Eye (tissue), 1 donor: ENCODE measurements around the gene PKHD1.

Experiments
- DNase-seq: peaks from one replicate; pipeline ENCODE4 v3.0.0-alpha.2; 2015

The PKHD1 gene

DNA sequence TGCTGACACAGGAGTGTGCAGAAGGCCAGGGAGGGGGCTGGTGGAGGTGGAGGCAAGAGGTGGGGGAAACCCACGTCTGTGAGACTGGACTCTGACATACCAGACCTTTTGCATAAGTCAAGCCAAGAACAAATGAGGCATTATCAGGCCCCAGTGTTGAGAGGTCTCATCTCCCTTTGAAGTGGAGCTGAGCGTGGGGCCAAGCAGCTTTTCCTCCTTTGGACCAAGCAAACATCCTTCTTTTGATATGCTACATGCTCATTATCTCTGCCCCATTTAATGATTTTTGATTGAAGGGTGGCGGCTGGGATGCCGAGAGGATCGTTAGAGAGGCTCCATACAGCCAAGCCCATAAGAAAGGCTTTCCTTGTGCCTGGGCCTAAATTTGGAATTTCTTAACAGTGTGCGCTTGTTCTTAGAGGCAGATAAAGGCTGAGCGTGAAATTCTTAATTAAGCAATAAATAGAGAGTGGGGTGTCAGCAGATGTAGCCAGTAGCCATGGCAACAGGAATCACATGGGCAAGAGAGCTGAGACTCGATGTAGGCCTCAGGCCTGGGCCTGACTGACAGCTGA, 244.5 kb downstream of the PKHD1 start:
- no peak for DNase-seq

DNA sequence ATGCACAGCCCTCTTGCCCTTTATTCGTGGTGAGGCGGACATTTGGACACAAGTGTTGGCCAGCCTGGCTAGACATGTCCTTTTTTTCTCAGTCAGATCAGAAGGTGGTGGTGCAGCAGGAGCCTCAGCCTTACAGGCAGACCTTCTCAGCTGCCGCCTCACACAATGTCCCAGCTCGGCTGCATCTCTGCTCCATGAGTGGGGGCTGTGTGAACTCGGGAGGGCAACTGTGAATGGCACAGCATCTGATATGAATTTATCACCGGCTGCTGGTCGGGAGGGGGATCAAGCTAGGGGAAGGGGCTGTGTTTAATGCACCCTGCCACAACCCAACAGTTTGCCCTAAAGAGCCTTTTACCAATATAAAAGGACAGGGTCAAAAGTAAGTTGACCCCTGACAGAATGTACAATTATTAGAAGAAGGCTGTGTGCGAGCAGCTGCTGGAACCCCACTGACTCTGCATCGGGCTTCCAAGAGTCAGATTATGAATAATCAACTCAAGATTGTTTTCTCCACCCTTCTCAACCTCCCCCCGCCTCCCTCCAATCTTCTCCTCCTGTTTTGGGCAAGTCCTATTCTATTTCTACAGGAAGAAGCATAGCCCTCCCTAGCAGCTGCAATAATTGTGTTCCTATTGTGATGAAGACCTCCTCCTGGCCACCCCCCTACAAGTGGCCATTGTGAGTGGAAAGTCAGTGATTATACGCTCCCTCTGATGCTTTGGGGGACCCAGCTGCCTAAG, 245.2 kb downstream of the PKHD1 start:
- DNase-seq: peak; percentile 84

DNA sequence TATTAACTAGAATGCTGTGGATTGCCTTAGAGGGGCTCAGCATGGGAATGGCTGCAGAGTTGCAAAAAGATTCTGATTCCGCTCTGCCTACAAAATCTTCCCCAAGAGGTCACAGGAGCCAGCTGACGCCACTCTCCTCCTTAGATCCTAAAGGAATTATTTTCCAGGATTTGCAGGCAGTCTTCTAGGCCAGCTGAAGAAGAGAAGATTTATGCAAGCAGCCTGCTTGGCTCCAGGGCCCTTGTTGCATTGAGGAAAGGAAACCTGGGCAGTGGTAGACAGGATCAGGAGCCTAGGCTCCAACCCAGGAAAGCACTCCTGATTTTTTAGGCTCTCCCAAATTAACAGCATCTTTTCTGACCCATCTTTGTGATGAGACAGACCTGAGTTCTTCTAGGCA, 245.8 kb downstream of the PKHD1 start:
- no peak for DNase-seq

DNA sequence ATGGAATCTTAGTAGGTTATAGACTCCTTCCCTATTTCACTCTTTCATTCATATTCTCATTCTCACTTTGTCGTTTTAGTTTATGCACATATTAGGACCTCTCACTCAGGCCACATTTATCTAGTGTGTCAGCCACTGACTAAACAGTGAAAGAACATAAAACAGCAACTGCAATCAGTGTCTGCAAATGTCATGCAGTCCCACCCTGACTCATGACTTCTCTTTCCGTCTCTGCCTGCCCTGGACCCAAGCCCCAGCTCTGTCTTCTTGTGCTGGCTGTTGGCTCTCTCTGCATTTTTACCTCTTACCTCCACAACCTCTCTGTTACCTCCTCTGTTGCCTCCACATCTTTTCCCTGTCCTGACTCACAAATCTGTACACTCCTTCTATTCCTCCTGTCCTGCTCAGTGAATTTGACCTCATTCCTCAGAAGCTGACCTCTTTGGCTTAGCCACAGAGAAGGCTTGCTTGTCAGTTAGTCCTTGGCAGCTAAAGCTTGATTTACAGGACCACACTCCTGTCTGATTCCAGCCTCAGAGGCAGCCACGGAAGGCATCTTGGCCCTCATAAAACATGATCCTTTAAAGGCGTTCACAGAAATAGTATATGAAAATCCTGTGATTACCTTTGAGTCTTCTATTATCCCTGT, 247.6 kb downstream of the PKHD1 start:
- DNase-seq: no peak

DNA sequence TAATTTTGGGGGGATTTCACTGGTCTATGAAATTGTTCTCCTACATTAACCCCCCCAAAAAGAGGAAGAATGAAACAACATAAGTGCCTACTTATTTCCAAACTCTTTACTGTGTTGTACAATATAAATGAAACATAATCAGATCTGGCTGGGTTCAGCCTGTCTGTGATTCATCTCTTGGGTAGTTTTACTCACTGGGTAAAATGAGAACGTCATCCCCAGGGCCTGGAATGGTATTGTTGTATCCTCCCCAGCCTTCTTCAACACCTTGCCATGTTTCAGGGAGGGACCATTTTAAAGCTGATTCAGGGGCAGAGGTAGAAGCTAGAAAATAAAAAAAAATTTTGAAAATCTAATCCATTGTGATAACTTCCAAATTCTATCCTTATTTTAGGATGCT, 256.7 kb downstream of the PKHD1 start:
- no peak for DNase-seq

DNA sequence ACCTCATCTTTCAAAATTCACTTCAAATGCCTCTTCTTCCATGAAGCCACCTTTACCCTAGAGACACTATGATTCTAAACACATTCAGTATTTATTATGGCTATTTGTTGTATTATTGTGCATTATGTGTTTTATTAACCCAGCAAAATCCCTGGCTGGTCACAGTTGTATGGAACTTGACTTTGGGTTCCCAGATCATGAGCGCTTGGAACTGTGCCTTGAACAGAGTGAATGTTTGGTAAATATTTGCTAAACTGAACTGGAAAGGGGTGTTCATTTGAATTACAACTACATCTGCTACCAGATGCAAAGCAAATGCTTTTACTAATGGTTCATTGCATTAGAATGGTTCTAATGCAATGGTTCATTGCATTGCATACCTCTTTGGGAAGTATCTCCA, 259.8 kb downstream of the PKHD1 start:
- DNase-seq: no peak

DNA sequence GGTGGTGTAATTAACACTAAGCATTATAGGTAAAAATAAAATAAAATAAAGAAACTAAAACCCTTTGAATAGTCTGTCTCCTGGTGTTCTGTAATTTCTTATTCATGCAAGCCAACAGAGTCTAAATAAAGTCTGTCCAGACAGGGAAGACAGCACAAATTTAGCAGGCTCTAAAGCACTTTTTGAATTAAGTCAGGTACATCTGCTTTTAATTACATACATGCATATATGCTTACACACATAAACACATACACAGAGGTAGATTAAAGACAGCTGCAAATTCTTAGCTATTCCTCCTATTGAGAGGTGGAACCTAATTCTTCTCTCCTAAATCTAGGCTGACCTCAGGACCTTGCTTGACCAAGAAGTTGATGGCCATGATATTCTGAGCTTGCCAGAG, 262.5 kb downstream of the PKHD1 start:
- DNase-seq: no peak

DNA sequence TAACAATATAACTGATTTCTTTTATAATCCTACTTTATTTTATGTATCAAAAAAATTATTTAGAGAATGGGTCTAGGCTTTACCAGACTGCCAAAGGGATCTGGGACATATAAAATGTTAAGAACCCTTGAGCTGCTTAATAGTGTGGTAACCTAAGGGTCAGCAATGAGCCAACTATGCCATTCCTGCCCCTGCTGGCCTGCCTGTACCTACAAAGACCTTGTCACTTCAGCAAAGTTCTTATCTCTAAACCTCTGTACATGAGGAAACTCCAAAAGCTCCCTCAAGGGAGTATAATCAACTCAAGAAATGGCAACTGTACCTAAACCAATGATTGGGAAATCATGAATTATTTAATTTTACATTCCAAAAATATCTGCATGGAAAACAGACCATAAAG, 266.9 kb downstream of the PKHD1 start:
- DNase-seq: no peak

DNA sequence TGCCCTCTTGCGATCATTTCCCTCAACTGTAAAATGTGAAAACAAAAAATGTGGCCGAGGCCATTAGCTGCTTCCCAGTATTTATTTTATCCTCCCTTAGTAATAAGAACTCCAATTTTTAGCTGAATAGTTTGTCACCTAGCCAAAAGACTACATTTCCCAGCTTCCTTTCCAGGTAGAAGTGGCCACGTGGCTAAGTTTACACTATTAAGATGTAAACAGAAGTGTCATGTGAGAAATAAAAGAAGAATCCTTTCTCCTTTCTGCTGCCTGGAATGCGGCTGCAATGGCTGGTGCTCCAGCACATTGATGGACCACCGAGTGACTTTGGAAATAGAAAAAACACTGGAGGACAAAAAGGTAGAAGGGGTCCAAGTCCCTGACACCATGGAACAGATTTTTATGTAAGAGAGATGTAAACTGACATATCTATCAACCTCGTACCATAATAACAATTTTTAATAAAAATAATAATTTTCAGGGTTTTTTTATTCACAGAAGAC, 268.8 kb downstream of the PKHD1 start:
- no peak for DNase-seq

DNA sequence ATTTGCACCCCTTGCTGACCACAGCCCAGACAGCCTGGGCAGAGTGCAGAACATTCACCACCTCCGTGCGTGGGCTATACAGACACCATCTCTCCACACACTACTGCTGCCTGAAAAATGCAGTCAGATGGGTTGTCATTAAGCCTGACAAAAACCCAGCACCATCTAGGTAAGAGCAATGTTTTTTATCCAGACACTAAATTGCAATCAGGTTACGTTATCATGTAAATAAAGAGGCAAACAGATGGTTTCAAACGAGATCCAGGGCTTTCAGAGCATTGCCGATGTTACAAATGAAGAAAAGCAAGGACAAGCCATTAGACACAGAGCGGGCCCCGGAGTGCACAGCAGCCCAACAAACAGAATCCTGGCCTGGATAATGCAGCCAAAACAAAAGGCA, 269.6 kb downstream of the PKHD1 start:
- no peak for DNase-seq

DNA sequence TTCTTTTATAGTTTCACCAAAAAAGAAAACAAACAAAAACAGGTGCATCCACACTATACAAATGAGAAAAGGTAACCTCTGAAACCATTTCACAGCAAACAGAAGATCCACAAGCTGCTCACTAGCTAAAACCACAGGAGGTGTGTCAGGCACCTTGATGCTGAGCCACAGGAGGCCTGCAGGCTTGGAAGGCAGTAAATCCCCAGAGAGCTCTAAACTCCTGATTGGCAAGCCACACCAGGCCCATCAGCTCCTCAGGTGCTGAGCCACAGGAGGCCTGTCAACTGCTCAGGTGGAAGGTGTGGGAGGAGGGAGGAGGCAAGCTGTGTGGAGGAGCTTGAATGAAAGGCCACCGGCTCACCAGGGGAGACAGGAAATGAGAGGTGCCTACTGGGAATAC, 273.0 kb downstream of the PKHD1 start:
- DNase-seq: no peak

DNA sequence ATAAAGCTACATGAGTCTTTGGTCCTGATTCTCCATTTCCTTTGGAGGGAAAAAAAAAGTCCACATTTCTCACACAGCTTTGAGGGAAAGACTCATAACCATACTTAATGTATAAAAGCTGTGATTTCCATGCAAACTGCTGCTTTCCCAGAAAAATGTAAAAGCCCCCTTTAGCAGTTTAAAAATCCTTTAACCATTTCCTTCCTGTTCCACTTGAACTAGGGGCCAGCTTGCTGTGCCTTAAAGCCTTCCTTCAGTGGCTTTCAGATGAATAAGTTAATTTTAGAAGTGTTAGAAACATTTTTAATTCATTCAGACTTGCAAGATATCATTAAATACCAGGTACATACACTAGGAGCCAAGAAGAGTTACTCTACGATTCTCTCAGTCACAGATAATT, 273.5 kb downstream of the PKHD1 start:
- peak; percentile 9 for DNase-seq

DNA sequence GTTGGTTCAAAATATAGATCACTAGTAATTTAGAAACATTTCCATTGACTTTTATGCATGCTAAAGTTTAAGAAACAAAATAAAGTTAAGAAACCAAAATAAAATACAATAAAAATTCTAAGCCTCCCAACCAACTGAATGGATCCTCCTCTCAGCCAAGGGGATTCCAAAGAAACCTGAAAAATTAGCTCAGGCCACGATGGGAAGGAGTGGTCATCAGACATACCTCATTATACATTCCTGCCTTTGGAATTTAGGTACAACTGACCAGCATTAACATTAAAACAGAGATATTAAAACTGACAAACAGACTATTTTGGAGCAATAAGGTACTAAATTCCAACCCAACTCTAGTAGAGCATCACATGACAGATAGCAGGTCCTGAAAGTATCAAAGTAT, 275.2 kb downstream of the PKHD1 start:
- DNase-seq: no peak

DNA sequence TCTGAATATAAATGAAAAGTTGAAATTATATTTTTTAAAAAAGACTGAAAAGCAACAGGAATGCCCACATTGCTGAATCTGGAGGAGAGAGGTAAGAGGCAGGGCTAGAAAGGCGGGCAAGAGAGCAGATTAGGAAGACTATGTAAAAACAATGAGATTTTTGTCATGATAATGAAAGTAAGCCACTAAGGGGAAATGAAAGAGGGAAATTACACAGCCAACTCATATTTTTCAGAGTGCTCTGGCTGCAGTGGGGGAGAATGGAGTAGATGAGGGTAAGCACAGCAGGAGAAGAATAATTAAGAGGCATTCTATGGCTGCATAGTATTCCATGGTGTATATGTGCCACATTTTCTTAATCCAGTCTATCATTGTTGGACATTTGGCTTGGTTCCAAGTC, 281.9 kb downstream of the PKHD1 start:
- no peak for DNase-seq

DNA sequence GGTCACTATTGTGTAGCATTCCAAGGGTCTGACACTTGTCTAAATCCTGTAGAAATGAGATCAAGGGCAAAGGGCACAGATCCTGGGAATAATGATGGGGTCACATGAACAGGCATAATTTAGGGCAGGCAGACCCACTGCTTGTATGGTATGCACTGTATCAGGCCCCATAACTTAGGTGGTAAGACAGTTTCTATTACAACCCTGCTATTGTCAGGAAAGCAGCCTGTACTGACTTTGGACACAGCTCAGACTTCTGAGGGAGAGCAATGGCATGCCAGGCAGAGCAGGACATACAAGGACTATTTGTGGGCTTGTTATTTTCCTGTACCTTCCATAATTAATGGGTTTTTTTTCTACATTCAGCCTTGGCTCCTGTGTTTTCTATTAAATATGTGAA, 286.8 kb downstream of the PKHD1 start:
- no peak for DNase-seq

DNA sequence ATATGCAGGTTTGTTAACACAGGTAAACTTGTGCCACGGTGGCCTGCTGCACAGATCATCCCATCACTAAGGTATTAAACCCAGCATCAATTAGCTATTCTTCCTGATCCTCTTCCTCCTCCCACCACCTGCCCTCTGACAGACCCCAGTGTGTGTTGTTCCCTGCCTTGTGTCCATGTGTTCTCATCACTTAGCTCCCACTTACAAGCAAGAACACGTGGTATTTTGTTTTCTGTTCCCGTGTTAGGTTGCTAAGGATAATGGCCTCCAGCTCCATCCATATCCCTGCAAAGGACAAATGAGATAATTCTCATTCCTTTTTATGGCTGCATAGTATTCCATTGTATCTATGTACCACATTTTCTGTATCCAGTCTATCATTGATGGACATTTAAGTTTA, 294.0 kb downstream of the PKHD1 start:
- DNase-seq: no peak

DNA sequence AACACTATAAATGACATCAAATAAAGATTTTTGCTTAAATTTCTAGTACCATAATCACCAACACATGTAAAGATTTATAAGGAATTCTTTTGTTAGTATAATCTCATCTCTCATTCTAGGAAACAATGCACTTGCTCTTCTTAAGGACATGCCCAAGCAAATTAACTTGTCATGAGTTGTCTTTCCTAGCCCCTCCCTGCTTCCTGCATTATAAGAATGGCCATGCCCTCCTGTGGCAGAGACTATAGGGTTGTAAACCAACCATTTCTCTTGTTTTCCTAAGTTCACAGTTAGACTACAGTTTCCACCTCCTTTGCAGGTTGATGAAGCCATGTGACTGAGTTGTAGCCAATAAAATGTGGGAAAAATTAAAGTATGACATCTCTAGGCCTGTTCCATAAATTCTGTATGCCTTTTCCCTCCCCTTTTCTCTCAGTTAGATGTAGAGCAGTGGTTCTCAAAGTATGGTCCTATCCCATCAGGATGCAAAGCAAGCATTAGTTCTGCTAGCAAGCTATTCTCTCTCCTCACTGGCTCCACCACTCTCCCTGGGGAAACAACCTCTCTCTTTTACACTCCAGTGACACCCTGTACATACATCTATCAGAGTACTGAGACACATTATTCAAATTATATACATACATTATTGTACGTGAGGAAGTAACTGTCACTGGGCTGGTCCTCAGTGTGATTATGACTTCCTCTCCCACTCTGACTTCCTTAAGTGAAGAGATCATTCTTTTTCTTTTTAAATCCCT, 295.0 kb downstream of the PKHD1 start:
- no peak for DNase-seq

DNA sequence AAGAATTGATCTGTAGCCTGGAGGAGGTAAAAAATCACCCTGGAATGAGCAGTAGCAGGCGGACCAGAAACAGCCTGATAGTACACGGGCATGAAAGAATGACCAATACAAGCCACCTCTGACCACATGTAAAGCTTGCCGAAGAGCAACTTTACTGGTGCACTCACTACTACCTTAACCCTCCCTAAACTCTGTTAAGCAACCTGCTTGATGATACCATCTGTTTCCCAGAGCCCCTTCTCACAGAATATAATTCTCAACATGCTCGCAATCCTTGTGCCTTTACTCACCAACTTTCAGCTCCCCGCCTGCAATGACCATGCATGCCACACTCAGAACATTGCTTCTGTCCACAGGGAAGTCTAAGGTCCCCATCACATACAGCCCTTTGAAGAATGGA, 296.5 kb downstream of the PKHD1 start:
- no peak for DNase-seq

DNA sequence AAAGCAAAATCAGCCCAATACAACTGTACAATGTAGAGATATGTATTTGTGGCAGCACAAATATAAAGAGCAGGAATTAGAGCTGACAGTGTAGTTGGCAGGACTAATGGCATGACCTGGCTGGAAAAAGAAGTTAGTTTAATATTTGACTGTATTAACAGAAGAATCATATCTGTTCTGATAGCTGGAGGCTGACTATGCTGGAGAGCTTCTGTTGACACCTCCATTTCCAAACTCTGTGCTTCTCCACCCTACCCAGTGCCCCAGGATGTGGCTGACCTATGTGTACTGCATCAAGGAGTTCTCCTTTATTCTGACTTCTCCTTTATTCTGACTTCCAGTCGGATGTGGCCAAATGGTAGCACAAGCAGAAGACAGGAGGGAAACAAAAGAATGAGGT, 299.3 kb downstream of the PKHD1 start:
- DNase-seq: no peak

DNA sequence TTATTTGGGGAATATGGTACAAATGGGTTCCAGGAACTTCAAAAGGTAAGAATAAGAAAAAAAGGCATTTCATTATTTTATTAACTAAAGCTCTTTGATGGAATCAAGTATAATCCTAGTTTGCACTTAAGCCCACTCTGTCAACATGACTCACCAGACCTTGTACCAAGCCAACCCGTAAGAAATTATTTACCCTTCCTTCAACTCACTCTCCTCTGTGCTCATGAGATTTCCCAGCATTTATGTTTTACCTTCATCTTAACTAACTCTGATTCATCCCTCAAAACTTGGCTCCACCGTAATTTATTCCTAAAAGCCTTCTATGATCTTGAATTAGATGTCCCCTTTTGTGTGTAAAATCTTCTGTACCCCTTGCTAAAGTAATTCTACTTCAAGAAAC, 308.7 kb downstream of the PKHD1 start:
- no peak for DNase-seq

DNA sequence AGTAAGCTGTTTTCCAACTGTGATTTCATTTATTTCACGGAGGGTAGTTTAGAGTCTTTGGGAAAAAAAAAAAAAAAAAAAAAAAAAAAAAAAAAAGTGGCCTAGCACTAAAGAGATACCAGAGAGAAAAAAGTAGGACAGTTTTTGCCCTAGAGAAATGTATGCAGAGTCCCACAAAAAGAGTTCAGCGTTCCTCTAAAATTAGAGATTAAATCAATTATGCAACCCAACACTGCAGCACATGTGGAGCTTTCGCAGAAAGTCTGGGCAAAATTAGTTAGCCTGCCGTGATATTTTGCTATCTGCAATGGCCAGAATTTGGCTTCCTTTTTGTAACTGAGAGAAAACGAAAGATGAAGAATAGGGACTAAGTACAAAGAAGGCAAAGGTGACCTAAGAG, 309.8 kb downstream of the PKHD1 start:
- no peak for DNase-seq

DNA sequence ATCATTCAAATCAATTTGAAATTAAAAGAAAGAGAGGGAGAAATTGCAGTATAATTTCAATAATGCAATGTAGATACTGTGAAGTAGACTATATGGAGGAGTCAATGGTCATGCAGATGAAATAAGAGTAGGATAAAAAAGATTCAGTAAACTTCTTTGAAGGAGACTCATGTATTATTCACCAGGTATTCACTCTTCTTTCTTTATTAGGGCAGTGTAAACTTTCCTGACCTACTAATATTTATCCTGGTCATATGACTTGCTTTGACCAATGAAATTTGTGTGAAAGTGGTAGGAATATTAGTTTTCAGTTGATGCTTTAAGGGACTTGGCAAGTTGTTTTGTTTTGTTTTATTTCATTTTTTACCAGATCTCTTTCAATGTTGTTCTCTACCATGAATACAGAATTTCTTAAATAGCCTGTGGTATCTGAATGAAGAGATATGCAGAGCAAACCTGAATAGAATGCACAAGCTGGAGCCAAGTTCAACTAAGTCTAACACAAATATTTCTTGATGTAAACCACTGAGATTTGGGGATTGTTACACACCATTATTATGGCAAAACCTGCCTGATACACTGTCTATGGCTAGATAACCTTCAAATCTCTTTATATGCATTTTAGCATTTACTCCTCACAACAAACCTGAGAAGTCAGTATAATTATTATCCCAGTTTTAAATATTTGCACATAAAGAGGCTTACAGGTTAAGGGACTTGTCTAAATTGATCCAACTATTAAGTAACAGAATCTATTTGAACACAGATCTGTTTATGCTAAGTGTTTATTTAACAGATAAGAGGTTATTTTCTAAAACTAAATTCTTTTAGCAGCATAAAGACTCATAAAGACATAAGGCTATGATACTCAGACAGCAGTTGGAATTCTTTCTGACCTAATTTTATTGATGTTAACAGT, 311.2 kb downstream of the PKHD1 start:
- DNase-seq: no peak

DNA sequence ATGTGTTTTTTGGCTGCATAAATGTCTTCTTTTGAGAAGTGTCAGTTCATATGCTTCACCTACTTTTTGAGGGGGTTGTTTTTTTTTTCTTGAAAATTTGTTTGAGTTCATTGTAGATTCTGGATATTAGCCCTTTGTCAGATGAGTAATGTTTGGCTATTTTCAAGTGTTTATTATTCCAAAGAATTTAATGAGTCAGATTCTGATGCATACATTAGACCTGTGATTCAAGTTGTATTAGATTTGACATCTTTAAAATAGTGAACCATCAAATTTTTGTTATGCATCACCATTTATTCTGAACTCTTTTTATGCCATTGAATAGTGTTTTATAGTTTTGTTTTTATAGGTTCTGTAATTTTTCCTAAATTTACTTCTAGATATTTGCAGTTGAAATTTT, 319.3 kb downstream of the PKHD1 start:
- no peak for DNase-seq
